Spinal cord (tissue), 10 donors: ENCODE data around the gene MAP4K3. TPM values are rescaled to one million over a fixed set of nuclear protein-coding genes. Genes with fewer than 3 reads are reported as not detected.

ENCODE experiments used
- DNase-seq, 6 donors: peaks; one replicate each; pipeline versions ENCODE4 v3.0.0 to v3.0.0-alpha.2; 2013 to 2015; ENCODE audit warnings: low spot score in 6 of 6, low read depth in 4 of 6
- H3K27ac ChIP-seq: one replicate; pipeline ENCODE4 v1.5.1; 2013; ENCODE audit warnings: low read depth, low read length, control low read depth
- H3K27me3 ChIP-seq: one replicate; pipeline ENCODE4 v1.6.1; 2013; ENCODE audit warnings: low read length; ENCODE audit not compliant: control insufficient read depth, insufficient read depth
- H3K36me3 ChIP-seq: one replicate; pipeline ENCODE4 v1.6.1; 2013; ENCODE audit warnings: low read length; ENCODE audit not compliant: control insufficient read depth, insufficient read depth
- H3K4me1 ChIP-seq: one replicate; pipeline ENCODE4 v1.6.1; 2013; ENCODE audit warnings: low read length; ENCODE audit not compliant: control insufficient read depth, insufficient read depth
- H3K4me3 ChIP-seq: one replicate; pipeline ENCODE4 v1.5.1; 2013; ENCODE audit warnings: low read depth, low read length, control low read depth
- H3K9me3 ChIP-seq: one replicate; pipeline ENCODE4 v1.6.1; 2013; ENCODE audit warnings: low read length; ENCODE audit not compliant: control insufficient read depth, insufficient read depth
- WGBS: methylation state at CpG from one replicate; pipeline ENCODE4 v1.1.5; 2013; ENCODE audit warnings: missing lambda C conversion rate; ENCODE audit not compliant: insufficient coverage; 5-methylcytosine and 5-hydroxymethylcytosine counted together
- polyA plus RNA-seq, 2 donors: library from polyadenylated mRNA; unstranded; fragments of 120-200 nt; gene quantifications; one replicate each; pipeline ENCODE4 v1.2.1, GENCODE V29; 2013; ENCODE audit not compliant: insufficient read length in 2 of 2
- total RNA-seq, 2 donors: library from RNA; depleted of rRNA in 1 of 2; stranded (reverse); fragments of 120-200 nt in 1 of 2; fragments of >200 nt in 1 of 2; gene quantifications; one replicate each; pipeline versions ENCODE4 v1.2.3 to v1.2.4, GENCODE V29; 2013 to 2014
- donor health status: healthy.

Gene MAP4K3
- total and polyA plus RNA-seq, 4 donors, result 48.0 to 88.9 (median 58.9) TPM

DNA sequence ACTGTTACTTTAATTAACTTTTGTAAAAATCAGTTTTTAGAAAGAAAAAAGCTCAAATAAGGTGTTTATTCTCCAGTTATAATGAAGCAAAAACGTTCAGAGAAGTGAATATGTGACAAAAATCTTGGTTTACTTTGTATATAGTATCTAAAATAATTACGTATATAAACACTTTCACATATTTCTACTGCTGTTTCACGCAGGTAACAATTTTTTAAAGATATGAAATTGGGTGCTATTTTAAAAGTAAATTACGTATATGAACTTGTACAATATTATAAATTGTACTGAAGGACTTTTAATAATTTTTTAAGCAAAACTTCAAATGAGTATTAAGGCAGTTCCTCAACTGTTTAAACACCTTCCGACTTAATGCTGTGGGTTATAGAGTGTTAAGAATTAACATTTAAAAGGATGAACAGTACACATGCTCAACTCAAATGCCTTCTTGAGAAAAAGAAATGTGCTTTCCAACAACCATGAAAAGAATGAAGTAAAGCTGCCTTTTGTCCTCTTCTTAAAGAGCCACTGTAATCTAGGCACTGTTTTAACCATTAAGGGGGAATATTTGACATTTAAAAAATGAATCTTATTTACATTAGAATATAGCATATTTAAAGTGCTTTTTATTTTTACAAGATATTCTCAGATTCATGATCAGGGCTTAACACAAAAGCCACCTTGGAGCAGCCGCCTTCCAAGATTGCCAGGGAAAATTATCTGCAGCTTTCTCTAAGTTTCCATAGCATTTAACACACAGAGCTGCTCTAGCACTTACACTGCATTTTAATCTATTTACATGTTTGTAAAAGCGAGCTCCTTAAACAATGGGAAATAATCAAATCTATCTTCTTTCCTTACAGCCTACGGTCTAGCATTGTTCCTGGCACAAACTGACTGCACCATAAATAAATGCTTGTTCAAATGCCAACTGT lies 136.8 kb downstream of the MAP4K3 start:
- Histone ChIP-seq H3K9me3 (no peaks in the 10 kb centered on the region), H3K27me3 (no peaks in the 10 kb centered on the region), H3K4me3 (no peak overlapping the region), H3K36me3 (peaks cover 7% of the 10 kb centered on the region), H3K27ac (peak overlapping the region; percentile 30), H3K4me1 (no peaks in the 10 kb centered on the region)
- peak in 3 of 6 donors; percentile 19 to 47 (median 35) for DNase-seq
- 0% methylated on average over 1 of the region's 8 CpGs for WGBS

DNA sequence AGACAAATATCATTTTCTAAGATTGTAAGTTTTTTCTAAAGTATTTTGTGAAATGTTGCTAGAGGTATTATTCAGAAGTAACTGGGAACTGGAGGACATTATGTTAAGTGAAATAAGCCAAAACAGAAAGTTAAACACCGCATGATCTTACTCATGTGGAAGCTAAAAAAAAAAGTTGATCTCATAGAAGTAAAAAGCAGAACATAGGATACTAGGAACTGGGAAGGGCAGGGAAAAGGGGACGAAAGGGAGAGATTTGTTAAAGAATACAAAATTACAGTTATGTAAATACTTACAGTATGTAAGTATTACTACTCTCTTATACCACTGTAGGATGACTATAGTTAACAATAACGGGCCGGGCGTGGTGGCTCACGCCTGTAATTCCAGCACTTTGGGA lies 146.7 kb downstream of the MAP4K3 start:
- Histone ChIP-seq H3K27ac (no peak overlapping the region), H3K27me3 (no peaks in the 10 kb centered on the region), H3K9me3 (no peaks in the 10 kb centered on the region), H3K4me3 (no peak overlapping the region), H3K36me3 (peaks cover 24% of the 10 kb centered on the region), H3K4me1 (no peaks in the 10 kb centered on the region)
- no CpG with 5 or more reads among the region's 6 CpGs for WGBS
- DNase-seq, result no peak

DNA sequence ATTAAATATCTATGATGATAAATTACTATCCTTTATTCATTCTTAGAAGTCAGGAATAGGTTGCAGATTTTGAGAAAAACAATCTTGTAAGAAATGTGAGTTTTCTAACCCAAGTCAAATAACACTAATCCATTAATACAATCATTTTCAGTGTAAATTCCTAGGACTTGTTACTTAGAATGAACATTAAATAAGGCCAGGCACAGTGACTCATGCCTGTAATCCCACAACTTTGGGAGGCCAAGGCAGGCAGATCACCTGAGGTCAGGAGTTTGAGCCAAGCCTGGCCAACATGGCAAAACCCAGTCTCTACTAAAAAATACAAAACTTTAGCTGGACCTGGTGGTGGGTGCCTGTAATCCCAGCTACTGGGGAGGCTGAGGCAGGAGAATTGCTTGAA lies 147.5 kb downstream of the MAP4K3 start:
- Histone ChIP-seq H3K36me3 (peaks cover 24% of the 10 kb centered on the region), H3K27ac (no peak overlapping the region), H3K9me3 (no peaks in the 10 kb centered on the region), H3K4me1 (no peaks in the 10 kb centered on the region), H3K4me3 (no peak overlapping the region), H3K27me3 (no peaks in the 10 kb centered on the region)
- no peak for DNase-seq

DNA sequence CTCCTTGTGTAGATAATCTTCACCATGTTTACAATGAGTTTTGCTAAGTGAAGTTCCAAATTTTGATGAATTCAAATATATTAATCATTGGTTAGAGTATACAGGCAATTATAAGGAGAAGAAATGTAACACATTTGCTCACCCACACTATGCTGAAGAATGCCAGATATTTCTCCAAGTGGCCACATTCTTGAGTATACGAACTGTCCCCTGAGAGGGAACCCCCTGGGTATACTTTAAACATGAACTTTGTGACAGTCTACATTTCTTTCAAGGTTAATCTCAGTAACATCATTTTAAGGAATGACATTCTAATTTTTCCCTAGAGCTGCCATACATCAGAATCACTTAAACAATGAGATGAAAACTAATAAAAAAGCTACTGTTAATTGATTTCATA lies 153.5 kb downstream of the MAP4K3 start:
- Histone ChIP-seq H3K27me3 (no peaks in the 10 kb centered on the region), H3K9me3 (no peaks in the 10 kb centered on the region), H3K36me3 (peaks cover 21% of the 10 kb centered on the region), H3K4me3 (no peak overlapping the region), H3K4me1 (no peaks in the 10 kb centered on the region), H3K27ac (no peak overlapping the region)
- no peak for DNase-seq
- WGBS, result 83% methylated on average over 1 of the region's 1 CpG

DNA sequence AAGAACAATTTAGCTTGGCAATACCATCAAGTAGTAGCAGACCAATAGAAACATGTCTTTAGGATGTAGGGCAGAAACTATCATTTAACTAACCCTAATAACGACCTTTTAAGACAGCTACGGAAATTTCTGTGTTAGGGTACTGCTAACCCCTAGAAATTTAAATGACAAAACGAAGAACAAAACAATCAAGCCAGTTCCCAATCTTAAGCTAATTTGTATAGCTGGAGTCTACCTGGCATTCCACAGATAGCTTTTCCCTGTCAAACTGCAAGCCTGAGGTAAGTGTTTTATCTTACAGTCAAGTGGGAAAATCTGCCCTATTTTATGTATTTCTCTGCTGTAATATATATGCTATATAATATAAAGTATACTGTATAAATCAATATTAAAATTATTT lies 155.7 kb downstream of the MAP4K3 start:
- no peaks in the 10 kb centered on the region for H3K4me1 ChIP-seq
- H3K27me3 ChIP-seq, result no peaks in the 10 kb centered on the region
- no CpG with 5 or more reads among the region's 3 CpGs for WGBS
- no peak overlapping the region for H3K4me3 ChIP-seq
- no peak for DNase-seq
- H3K36me3 ChIP-seq, result peaks cover 29% of the 10 kb centered on the region
- H3K9me3 ChIP-seq, result no peaks in the 10 kb centered on the region
- H3K27ac ChIP-seq, result no peak overlapping the region

DNA sequence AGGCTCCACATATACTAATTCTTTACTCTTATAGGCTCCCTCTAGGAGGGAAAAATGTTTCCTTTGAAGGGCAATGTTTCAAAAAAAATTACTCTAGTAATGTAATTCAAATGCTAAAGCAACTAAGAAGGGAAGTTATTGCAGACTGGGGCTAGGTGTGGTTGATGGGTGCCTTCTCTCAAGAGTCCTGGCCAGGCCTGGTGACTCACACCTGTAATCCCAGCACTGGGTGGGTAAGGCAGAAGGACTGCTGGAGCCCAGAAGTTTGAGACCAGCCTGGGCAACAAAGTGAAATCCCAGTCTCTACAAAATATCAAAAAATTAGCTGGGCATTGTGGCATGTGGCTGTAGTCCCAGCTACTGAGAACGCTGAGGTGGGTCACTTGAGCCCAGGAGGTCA lies 162.1 kb downstream of the MAP4K3 start:
- Histone ChIP-seq H3K4me1 (no peaks in the 10 kb centered on the region), H3K27ac (no peak overlapping the region), H3K9me3 (no peaks in the 10 kb centered on the region), H3K36me3 (peaks cover 30% of the 10 kb centered on the region), H3K4me3 (no peak overlapping the region), H3K27me3 (no peaks in the 10 kb centered on the region)
- DNase-seq, result no peak
- WGBS, result 100% methylated on average over 1 of the region's 1 CpG

DNA sequence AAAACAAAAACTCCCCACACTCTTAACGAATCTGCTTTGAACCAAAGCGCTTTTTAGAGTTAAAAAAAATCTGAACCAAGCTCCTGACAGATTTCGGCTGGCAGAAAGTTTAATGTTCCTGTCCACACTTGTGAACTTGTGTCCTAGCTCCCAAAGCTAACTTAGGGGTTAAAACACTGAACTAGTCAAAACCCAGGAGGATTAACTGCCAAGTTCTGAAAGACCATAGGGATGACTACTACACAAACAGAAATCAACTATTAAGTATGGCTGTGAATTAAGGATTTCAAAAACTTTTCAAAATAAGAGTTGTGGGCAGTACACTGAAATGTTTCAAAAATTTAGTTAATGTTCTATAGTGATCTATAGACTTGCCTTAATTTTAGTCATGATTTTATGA lies 167.1 kb downstream of the MAP4K3 start:
- Histone ChIP-seq H3K36me3 (peaks cover 12% of the 10 kb centered on the region), H3K4me3 (no peak overlapping the region), H3K9me3 (no peaks in the 10 kb centered on the region), H3K4me1 (no peaks in the 10 kb centered on the region), H3K27me3 (no peaks in the 10 kb centered on the region), H3K27ac (no peak overlapping the region)
- WGBS, result 69% methylated on average over 3 of the region's 3 CpGs
- no peak for DNase-seq

DNA sequence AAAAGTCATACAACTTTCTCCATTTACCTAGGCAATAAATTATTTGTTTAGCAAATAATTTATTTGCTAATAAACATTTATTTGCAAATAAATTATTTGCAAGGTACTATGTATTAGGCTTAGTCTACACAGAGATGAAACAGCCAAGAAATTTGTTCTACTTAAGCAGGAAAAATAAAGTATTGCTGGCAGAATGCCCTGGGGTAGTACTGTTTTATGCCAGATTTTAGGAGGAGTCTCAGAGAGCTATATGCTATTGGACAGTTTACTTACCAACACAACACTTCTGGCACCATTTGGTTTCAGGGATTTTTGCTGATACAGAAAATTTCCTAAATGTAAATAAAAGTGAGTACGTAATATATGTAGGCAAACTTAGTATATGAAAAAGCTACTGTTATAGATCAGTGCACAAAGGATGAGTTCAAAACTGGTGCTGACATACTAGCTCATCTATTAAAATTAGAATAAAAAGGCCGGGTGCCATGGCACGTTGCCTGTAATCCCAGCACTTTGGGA lies 170.1 kb downstream of the MAP4K3 start:
- WGBS, result no CpG with 5 or more reads among the region's 3 CpGs
- no peaks in the 10 kb centered on the region for H3K4me1 ChIP-seq
- DNase-seq, result no peak
- no peak overlapping the region for H3K4me3 ChIP-seq
- H3K36me3 ChIP-seq, result peaks cover 16% of the 10 kb centered on the region
- H3K9me3 ChIP-seq, result no peaks in the 10 kb centered on the region
- no peaks in the 10 kb centered on the region for H3K27me3 ChIP-seq
- H3K27ac ChIP-seq, result no peak overlapping the region

DNA sequence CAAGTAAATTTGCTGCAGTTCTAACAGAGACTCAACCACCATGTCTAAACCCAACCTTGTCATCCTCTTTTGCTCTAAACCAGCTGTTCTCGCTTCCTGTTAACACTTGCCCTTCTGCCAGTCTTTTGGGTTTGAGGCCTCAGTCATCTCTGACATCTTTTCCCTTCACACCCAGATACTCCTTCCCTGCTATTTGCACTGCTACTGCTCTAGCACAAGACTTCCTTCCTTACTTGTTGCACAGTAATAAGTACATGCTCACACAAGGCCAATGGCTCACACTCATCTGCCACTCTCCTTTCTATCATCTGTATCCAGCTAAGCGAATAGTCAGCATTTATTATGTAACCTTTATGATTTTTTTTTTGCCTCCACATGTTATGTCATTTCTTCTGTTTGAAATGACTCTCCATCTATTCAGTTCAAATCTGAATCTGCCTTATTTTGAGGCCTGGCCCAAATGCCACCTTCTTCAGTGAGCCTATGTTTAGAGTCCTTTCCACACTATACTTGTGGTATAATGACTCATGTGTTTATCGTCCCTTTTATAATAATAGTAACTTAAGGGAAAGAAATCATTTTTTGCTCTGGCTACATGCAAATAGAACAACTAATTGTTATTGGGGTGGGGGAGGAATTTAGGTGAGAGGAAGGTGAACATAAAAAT lies 170.8 kb downstream of the MAP4K3 start:
- WGBS, result 100% methylated on average over 1 of the region's 3 CpGs
- Histone ChIP-seq H3K27me3 (no peaks in the 10 kb centered on the region), H3K36me3 (peaks cover 12% of the 10 kb centered on the region), H3K27ac (no peak overlapping the region), H3K4me3 (no peak overlapping the region), H3K9me3 (no peaks in the 10 kb centered on the region), H3K4me1 (no peaks in the 10 kb centered on the region)
- DNase-seq, result no peak
